ENCODE results near the gene MRPL37. TPM values are rescaled to one million over a fixed set of nuclear protein-coding genes. Genes with fewer than 3 reads are reported as not detected.

The MRPL37 gene
- total RNA-seq, 1 experiment from 2014 or later: 138 TPM

GRCh38 chr1:54237586-54237985 lies 37.6 kb downstream of the MRPL37 start:
- no peaks in the 10 kb centered on the region for H3K4me1 ChIP-seq (ENCODE audit: control insufficient read depth, insufficient read depth, low read length)
- intact Hi-C loops (cut with micrococcal nuclease; ENCODE audit: unreplicated experiment): no loop called here

GRCh38 chr1:54238353-54239034 lies 38.5 kb downstream of the MRPL37 start:
- in situ Hi-C loops (cut with HindIII; ENCODE audit: low pct_unique_long_range_greater_than_20kb, low sequenced_read_pairs): no loop called here
- CTCF ChIA-PET: no interaction called here

More at GRCh38 chr1:54237586-54237985, 37.6 kb downstream of the MRPL37 start:
- H3K27me3 ChIP-seq (ENCODE audit: control insufficient read depth, insufficient read depth, low read length): no peaks in the 10 kb centered on the region
- H3K27ac ChIP-seq (ENCODE audit: low read length): no peak overlapping the region
- CTCF ChIA-PET: no interaction called here
- no peak overlapping the region for H3K4me3 ChIP-seq (ENCODE audit: low read depth in 2 of 2, low read length in 2 of 2)
- no peak for TF ChIP-seq CTCF (IDR thresholded peaks at IDR 0.05)
- no peak for TF ChIP-seq SIN3A (IDR thresholded peaks at IDR 0.05; ENCODE audit: borderline replicate concordance, insufficient read depth, low read depth, low read length)
- TF ChIP-seq REST (IDR thresholded peaks at IDR 0.05; ENCODE audit: insufficient read depth in 1 of 2, low read depth in 2 of 2, low read length in 1 of 2): no peak
- no peak for TF ChIP-seq TCF7L2 (IDR thresholded peaks at IDR 0.05; ENCODE audit: low read depth, low read length)
- no peak for TF ChIP-seq POLR2AphosphoS5 (IDR thresholded peaks at IDR 0.05; ENCODE audit: low read depth, low read length)
- H3K36me3 ChIP-seq (ENCODE audit: control insufficient read depth, insufficient read depth, low read length): no peaks in the 10 kb centered on the region
- H3K9me3 ChIP-seq (ENCODE audit: control insufficient read depth, insufficient read depth, low read depth, low read length): no peaks in the 10 kb centered on the region
- BruUV-seq (replicated peaks): no TSS peak
- no peak for DNase-seq (ENCODE audit: low read depth, low spot score)
- no peak for ATAC-seq
- POLR2A ChIA-PET: no interaction called here
- in situ Hi-C loops (cut with HindIII; ENCODE audit: low pct_unique_long_range_greater_than_20kb, low sequenced_read_pairs): no loop called here

More at GRCh38 chr1:54238353-54239034, 38.5 kb downstream of the MRPL37 start:
- ATAC-seq (no peak), DNase-seq (ENCODE audit: low read depth, low spot score) (no peak)
- no peak overlapping the region for H3K4me3 ChIP-seq (ENCODE audit: low read depth in 2 of 2, low read length in 2 of 2)
- no peak overlapping the region for H3K27ac ChIP-seq (ENCODE audit: low read length)
- POLR2A ChIA-PET: no interaction called here
- H3K9me3 ChIP-seq (ENCODE audit: control insufficient read depth, insufficient read depth, low read depth, low read length): no peaks in the 10 kb centered on the region
- TF ChIP-seq SIN3A (IDR thresholded peaks at IDR 0.05; ENCODE audit: borderline replicate concordance, insufficient read depth, low read depth, low read length) (no peak), TCF7L2 (IDR thresholded peaks at IDR 0.05; ENCODE audit: low read depth, low read length) (no peak), CTCF (IDR thresholded peaks at IDR 0.05) (no peak), POLR2AphosphoS5 (IDR thresholded peaks at IDR 0.05; ENCODE audit: low read depth, low read length) (no peak), REST (IDR thresholded peaks at IDR 0.05; ENCODE audit: insufficient read depth in 1 of 2, low read depth in 2 of 2, low read length in 1 of 2) (no peak)
- no TSS peak for BruUV-seq (replicated peaks)
- H3K27me3 ChIP-seq (ENCODE audit: control insufficient read depth, insufficient read depth, low read length): no peaks in the 10 kb centered on the region
- intact Hi-C loops (cut with micrococcal nuclease; ENCODE audit: unreplicated experiment): no loop called here
- no peaks in the 10 kb centered on the region for H3K36me3 ChIP-seq (ENCODE audit: control insufficient read depth, insufficient read depth, low read length)
- no peaks in the 10 kb centered on the region for H3K4me1 ChIP-seq (ENCODE audit: control insufficient read depth, insufficient read depth, low read length)

Measured in Panc1 (cell line).